ENCODE measurements around the gene ADGRV1. TPM values are rescaled to one million over a fixed set of nuclear protein-coding genes. Genes with fewer than 3 reads are reported as not detected.

ADGRV1 gene
- total and polyA plus RNA-seq, 9 of the 15 experiments (the other 6 are each of a cell fraction or from before 2014, with no cell fraction given): 21.7 to 156 (median 58.2) TPM

- no peak for TF ChIP-seq ZNF431 (CRISPR knock-in tag; IDR thresholded peaks at IDR 0.05)
- TF ChIP-seq RNF219 (CRISPR knock-in tag; IDR thresholded peaks at IDR 0.05): no peak
- TF ChIP-seq MTF1 (CRISPR knock-in tag; IDR thresholded peaks at IDR 0.05; ENCODE audit: borderline replicate concordance): no peak
- no peak for TF ChIP-seq E2F6 (IDR thresholded peaks at IDR 0.05; ENCODE audit: borderline replicate concordance in 1 of 2, extremely low read depth in 1 of 2, insufficient read depth in 1 of 2, insufficient read length in 1 of 2, low read depth in 1 of 2, low read length in 1 of 2, poor library complexity in 1 of 2, severe bottlenecking in 1 of 2)
- TF ChIP-seq LARP7 (IDR thresholded peaks at IDR 0.05): no peak
- TF ChIP-seq CREB3L1 (IDR thresholded peaks at IDR 0.05; ENCODE audit: borderline replicate concordance, low read depth): no peak
- TF ChIP-seq FOXP4 (CRISPR knock-in tag; IDR thresholded peaks at IDR 0.05; ENCODE audit: borderline replicate concordance): no peak
- no peak for TF ChIP-seq NFATC3 (IDR thresholded peaks at IDR 0.05)
- peak; percentile 74 to 90 for TF ChIP-seq TRIM24 (IDR thresholded peaks at IDR 0.05)
- TF ChIP-seq JUND (IDR thresholded peaks at IDR 0.05; ENCODE audit: borderline replicate concordance, low read depth, low read length): peak; percentile 90
- TF ChIP-seq JUND (tag; IDR thresholded peaks at IDR 0.05; ENCODE audit: borderline replicate concordance, low read depth, low read length): peak; percentile 73; the same call in 1 of the 3 replicates
- 0 out of 2 replicates have a peak, but pooled peaks have one; percentile 64 for TF ChIP-seq ZNF584 (CRISPR knock-in tag; IDR thresholded peaks at IDR 0.05; ENCODE audit: low read depth)
- peak; percentile 64 for TF ChIP-seq MXI1 (IDR thresholded peaks at IDR 0.05; ENCODE audit: low read depth, low read length)
- TF ChIP-seq EHMT2 (IDR thresholded peaks at IDR 0.05): no peak
- no peak for TF ChIP-seq CBX1 (IDR thresholded peaks at IDR 0.05; ENCODE audit: low read depth)
- TF ChIP-seq PTBP1 (IDR thresholded peaks at IDR 0.05; ENCODE audit: low read depth, low read length): no peak
- no peak for TF ChIP-seq NR2F6 (CRISPR knock-in tag; IDR thresholded peaks at IDR 0.05)
- no peak for TF ChIP-seq CHD2 (IDR thresholded peaks at IDR 0.05; ENCODE audit: low read depth, low read length)
- no peak for TF ChIP-seq ZNF174 (CRISPR knock-in tag; IDR thresholded peaks at IDR 0.05)
- TF ChIP-seq ZNF644 (tag; IDR thresholded peaks at IDR 0.05; ENCODE audit: low read depth): peak; percentile 15; the same call in 1 of the 2 replicates
- TF ChIP-seq GTF2A2 (tag; IDR thresholded peaks at IDR 0.05): no peak
- no peak for TF ChIP-seq PPARD (CRISPR knock-in tag; IDR thresholded peaks at IDR 0.05)
- no peak for TF ChIP-seq FOXA1 (IDR thresholded peaks at IDR 0.05; ENCODE audit: borderline replicate concordance)
- no peak for TF ChIP-seq PURB (CRISPR knock-in tag; IDR thresholded peaks at IDR 0.05; ENCODE audit: low read depth)
- TF ChIP-seq ZNF551 (CRISPR knock-in tag; IDR thresholded peaks at IDR 0.05): no peak
Measured at GRCh38 chr5:90644132-90644531, 85.5 kb downstream of the ADGRV1 start (continued).

Measured in K562 (cell line).